WTC11 (cell line): Measurements from ENCODE around the gene CX3CL1. TPM values are rescaled to one million over a fixed set of nuclear protein-coding genes. Genes with fewer than 3 reads are reported as not detected.
A peak's percentile ranks its signal among the peaks of the same experiment; 100 is the strongest.

Experiments
- ATAC-seq: fragments of 200-7000 bp; cut with Tn5 transposase; 2 replicates; pipeline ENCODE4 v1.10.0; 2021; ENCODE audit warnings: mild to moderate bottlenecking, moderate library complexity
- Bru-seq: library from RNA; stranded (reverse); fragments of 400-500 nt; gene quantifications from one replicate; lab custom pipeline; 2021; lab: Mats Ljungman, UMichigan
- CTCF ChIA-PET: fragments of 300-600 bp; sonication (Branson Sonifier 250); formaldehyde crosslinking; loops from one replicate; lab custom pipeline; 2021; ENCODE audit warnings: antibody characterized with exemption; lab: Charles Lee
- POLR2A ChIA-PET: fragments of 350-600 bp; sonication (Branson Sonifier 250); formaldehyde crosslinking; loops from one replicate; lab custom pipeline; 2021; ENCODE audit warnings: antibody characterized with exemption; lab: Charles Lee
- DNase-seq: peaks from one replicate; pipeline ENCODE4 v3.0.0; 2021; ENCODE audit warnings: low spot score
- H3K27ac Mint-ChIP-seq: 2 replicates; pipeline ENCODE4 v1.8.0; 2021; ENCODE audit warnings: mixed read lengths
- H3K27me3 Mint-ChIP-seq: 2 replicates; pipeline ENCODE4 v1.8.0; 2021; ENCODE audit warnings: low read depth, mild to moderate bottlenecking, moderate library complexity, mixed read lengths
- H3K36me3 Mint-ChIP-seq: 2 replicates; pipeline ENCODE4 v1.8.0; 2021; ENCODE audit warnings: mixed read lengths
- H3K4me1 Mint-ChIP-seq: 2 replicates; pipeline ENCODE4 v1.8.0; 2022; ENCODE audit warnings: mixed read lengths
- H3K4me3 Mint-ChIP-seq: 2 replicates; pipeline ENCODE4 v1.8.0; 2021; ENCODE audit warnings: mild to moderate bottlenecking, moderate library complexity, mixed read lengths
- H3K9me3 Mint-ChIP-seq: 2 replicates; pipeline ENCODE4 v1.8.0; 2021; ENCODE audit warnings: mixed read lengths
- AFF4 ChIP-seq: sonication (generic); formaldehyde crosslinking; IDR thresholded peaks from 2 replicates; pipeline ENCODE4 v1.8.1; 2023; ENCODE audit warnings: mild to moderate bottlenecking, missing genetic modification reagents, borderline replicate concordance
- ATF6 ChIP-seq: sonication (generic); formaldehyde crosslinking; IDR thresholded peaks from 2 replicates; pipeline ENCODE4 v1.8.1; 2023; ENCODE audit warnings: mild to moderate bottlenecking, missing genetic modification reagents
- CDX4 ChIP-seq: fragments of 250-450 bp; sonication (Bioruptor Pico); IDR thresholded peaks from 2 replicates; pipeline ENCODE4 v1.9.0; 2021; ENCODE audit warnings: moderate library complexity, mild to moderate bottlenecking, inconsistent platforms, borderline replicate concordance
- FOXP1 ChIP-seq: sonication (generic); formaldehyde crosslinking; IDR thresholded peaks from 2 replicates; pipeline ENCODE4 v1.8.0; 2022; ENCODE audit warnings: missing genetic modification reagents, mild to moderate bottlenecking, moderate library complexity, borderline replicate concordance
- FOXP4 ChIP-seq: sonication (generic); formaldehyde crosslinking; IDR thresholded peaks from 2 replicates; pipeline ENCODE4 v1.8.0; 2022; ENCODE audit warnings: mild to moderate bottlenecking, missing genetic modification reagents
- GABPB1 ChIP-seq: sonication (generic); formaldehyde crosslinking; IDR thresholded peaks from 2 replicates; pipeline ENCODE4 v1.8.1; 2023; ENCODE audit warnings: mild to moderate bottlenecking, missing genetic modification reagents
- JAZF1 ChIP-seq: fragments of 250-450 bp; sonication (Bioruptor Pico); IDR thresholded peaks from 2 replicates; pipeline ENCODE4 v1.9.0; 2021; ENCODE audit warnings: moderate library complexity, mild to moderate bottlenecking, inconsistent platforms
- KAT7 ChIP-seq: sonication (generic); formaldehyde crosslinking; IDR thresholded peaks from 2 replicates; pipeline ENCODE4 v1.8.1; 2023; ENCODE audit warnings: missing genetic modification reagents, mild to moderate bottlenecking, borderline replicate concordance
- MYBL2 ChIP-seq: sonication (generic); formaldehyde crosslinking; IDR thresholded peaks from 2 replicates; pipeline ENCODE4 v1.8.1; 2023; ENCODE audit warnings: mild to moderate bottlenecking, moderate library complexity, missing genetic modification reagents
- NR2C2 ChIP-seq: sonication (generic); formaldehyde crosslinking; IDR thresholded peaks from 2 replicates; pipeline ENCODE4 v1.8.0; 2022; ENCODE audit warnings: mild to moderate bottlenecking, missing genetic modification reagents
- SMAD4 ChIP-seq: sonication (generic); formaldehyde crosslinking; IDR thresholded peaks from 2 replicates; pipeline ENCODE4 v1.8.0; 2022; ENCODE audit warnings: mild to moderate bottlenecking, missing genetic modification reagents
- SP1 ChIP-seq: sonication (generic); formaldehyde crosslinking; conservative IDR thresholded peaks from 2 replicates; pipeline ENCODE4 v1.8.1; 2022; ENCODE audit warnings: missing genetic modification reagents
- TCF7 ChIP-seq: sonication (generic); formaldehyde crosslinking; IDR thresholded peaks from 2 replicates; pipeline ENCODE4 v1.8.0; 2022; ENCODE audit warnings: mild to moderate bottlenecking, low read depth, missing genetic modification reagents, moderate library complexity
- USF2 ChIP-seq: sonication (generic); formaldehyde crosslinking; IDR thresholded peaks from 2 replicates; pipeline ENCODE4 v1.8.1; 2023; ENCODE audit warnings: mild to moderate bottlenecking, missing genetic modification reagents, moderate library complexity
- ZBTB43 ChIP-seq: sonication (generic); formaldehyde crosslinking; IDR thresholded peaks from 2 replicates; pipeline ENCODE4 v1.8.1; 2023; ENCODE audit warnings: mild to moderate bottlenecking, missing genetic modification reagents
- ZNF121 ChIP-seq: sonication (generic); formaldehyde crosslinking; IDR thresholded peaks from 2 replicates; pipeline ENCODE4 v1.8.0; 2023; ENCODE audit warnings: missing genetic modification reagents
- ZNF138 ChIP-seq: sonication (generic); formaldehyde crosslinking; conservative IDR thresholded peaks from 2 replicates; pipeline ENCODE4 v1.8.1; 2022; ENCODE audit warnings: mild to moderate bottlenecking, moderate library complexity, missing genetic modification reagents
- ZNF416 ChIP-seq: fragments of 250-450 bp; sonication (Bioruptor Pico); IDR thresholded peaks from 2 replicates; pipeline ENCODE4 v1.9.0; 2021; ENCODE audit warnings: mild to moderate bottlenecking, inconsistent platforms
- ZNF512 ChIP-seq: sonication (generic); formaldehyde crosslinking; IDR thresholded peaks from 2 replicates; pipeline ENCODE4 v1.8.1; 2022; ENCODE audit warnings: missing genetic modification reagents, borderline replicate concordance
- long read RNA-seq, 3 experiments: library from RNA in 1 of 3; library from capped mRNA in 1 of 3; library from polyadenylated mRNA in 1 of 3; unstranded in 2 of 3; stranded (forward) in 1 of 3; transcript quantifications; one replicate each; pipeline ENCODE4 v2.0.0, GENCODE V29; 2021
- total RNA-seq: library from RNA; stranded (reverse); gene quantifications from 3 replicates; pipeline ENCODE4 v1.2.3, GENCODE V29; 2021

The CX3CL1 gene
- total RNA-seq (0.66 to 1.2 TPM (median 1.1 TPM) in 3 replicates), Bru-seq, nascent RNA (percentile 23 among the genes with signal in this experiment)
- long read RNA-seq, experiment 1, result 0 reads
- long read RNA-seq, experiment 2, partial matches to known transcripts, result 0 of 2 reads
- long read RNA-seq, experiment 2, other reads (novel, unspliced or antisense), result 2 of 2 reads
- long read RNA-seq, experiment 3, partial matches to known transcripts, result 0 of 1 reads
- long read RNA-seq, experiment 3, other reads (novel, unspliced or antisense), result 0 of 1 reads

GRCh38 chr16:57372372-57373116 lies at the start of gene CX3CL1:
TSS of gene CX3CL1 (plus strand) at chr16:57372490. CDS start at chr16:57372569, 79 bp downstream.
- no peaks in the 10 kb centered on the region for H3K9me3 Mint-ChIP-seq
- H3K27ac Mint-ChIP-seq, result 0 out of 2 replicates have a peak within 1 kb of the TSS, but pooled peaks have one; percentile 53
- peak within 1 kb of the TSS; percentile 36 for H3K4me3 Mint-ChIP-seq
- ChIA-PET CTCF (interaction anchor here (0.6 to 6.2 kb wide), 8 partner anchors 32 to 219 kb away, joined by 3 to 63 read pairs (median 6); partner anchors contain the start of genes CCL17, POLR2C, PSME3IP1 and RSPRY1), POLR2A (interaction anchor here (0.6 kb wide), 1 partner anchor 1657 kb away, joined by 8 read pairs; no protein-coding TSS in a partner anchor)
- H3K4me1 Mint-ChIP-seq, result peaks cover 13% of the 10 kb centered on the region
- no peak for TF ChIP-seq ZNF121 (CRISPR knock-in tag)
- 0 out of 2 replicates have a peak, but pooled peaks have one; percentile 28 for TF ChIP-seq ZBTB43 (CRISPR knock-in tag)
- no peak for TF ChIP-seq KAT7 (CRISPR knock-in tag)
- TF ChIP-seq ZNF416 (CRISPR knock-in tag), result no peak
- peak; percentile 75; the same call in 1 of the 2 replicates for TF ChIP-seq FOXP1 (CRISPR knock-in tag)
- 0 out of 2 replicates have a peak, but pooled peaks have one; percentile 43 for TF ChIP-seq GABPB1 (CRISPR knock-in tag)
- 0 out of 2 replicates have a peak, but pooled peaks have one; percentile 30 for TF ChIP-seq SP1 (CRISPR knock-in tag)
- ATAC-seq (peak; percentile 94), DNase-seq (peak; percentile 68)
- H3K36me3 Mint-ChIP-seq, result no peaks in the 10 kb centered on the region
- H3K27me3 Mint-ChIP-seq, result peaks cover 2% of the 10 kb centered on the region; the same call in 1 of the 2 replicates

- Mint-ChIP-seq H3K4me1 (peaks cover 4% of the 10 kb centered on the region), H3K27me3 (no peaks in the 10 kb centered on the region), H3K27ac (no peak overlapping the region), H3K4me3 (no peak overlapping the region), H3K36me3 (no peaks in the 10 kb centered on the region), H3K9me3 (peaks cover 6% of the 10 kb centered on the region)
- DNase-seq (no peak), ATAC-seq (no peak)
- CTCF ChIA-PET, result no interaction called here
- POLR2A ChIA-PET, result no interaction called here
- TF ChIP-seq JAZF1 (CRISPR knock-in tag), result no peak
- no peak for TF ChIP-seq FOXP4 (CRISPR knock-in tag)
- TF ChIP-seq TCF7 (CRISPR knock-in tag), result no peak
- TF ChIP-seq MYBL2, result no peak
- no peak for TF ChIP-seq USF2 (CRISPR knock-in tag)
- TF ChIP-seq ATF6, result no peak
- TF ChIP-seq AFF4 (CRISPR knock-in tag), result no peak
- no peak for TF ChIP-seq SMAD4 (CRISPR knock-in tag)
- TF ChIP-seq NR2C2 (CRISPR knock-in tag), result no peak
- TF ChIP-seq ZNF138, result no peak
- TF ChIP-seq CDX4 (CRISPR knock-in tag), result no peak
- TF ChIP-seq ZNF512 (CRISPR knock-in tag), result no peak
Observed at GRCh38 chr16:57324749-57325148, 47.5 kb upstream of the CX3CL1 start.
